H1 (cell line): ENCODE results near the gene PLXDC2. TPM values are rescaled to one million over a fixed set of nuclear protein-coding genes. Genes with fewer than 3 reads are reported as not detected.

Experiments used
- CTCF ChIA-PET: fragments of 300-600 bp; sonication (Branson Sonifier 250); formaldehyde crosslinking; loops from one replicate; lab custom pipeline; 2021; ENCODE audit not compliant: partially characterized antibody; lab: Charles Lee
- POLR2A ChIA-PET: fragments of 300-600 bp; sonication (Branson Sonifier 250); formaldehyde crosslinking; loops from one replicate; lab custom pipeline; 2021; ENCODE audit warnings: inconsistent platforms; ENCODE audit not compliant: partially characterized antibody; lab: Charles Lee
- DNase-seq, 2 experiments: peaks; one replicate each; pipeline versions ENCODE4 v3.0.0 to v3.0.0-alpha.2; 2010 to 2022; ENCODE audit warnings: low spot score in 2 of 2, low read depth in 1 of 2, mixed read lengths in 1 of 2
- FAIRE-seq: peaks from 2 replicates; lab custom pipeline; 2011; peaks lifted over from hg19 to GRCh38; lab: Jason Lieb, UNC
- H2AFZ ChIP-seq: 2 replicates; pipeline ENCODE4 v1.8.1; 2012; ENCODE audit warnings: low read length, inconsistent platforms
- H2AK5ac ChIP-seq: 2 replicates; pipeline ENCODE4 v1.6.1; 2013; ENCODE audit warnings: low read depth, low read length
- H2BK120ac ChIP-seq: replicated peaks from 2 replicates; pipeline ENCODE3; 2013; ENCODE audit warnings: low read depth, low read length, inconsistent platforms
- H2BK12ac ChIP-seq: 2 replicates; pipeline ENCODE4 v1.6.1; 2013; ENCODE audit warnings: low read depth, low read length
- H2BK15ac ChIP-seq: 2 replicates; pipeline ENCODE4 v1.6.1; 2013; ENCODE audit warnings: low read length
- H2BK20ac ChIP-seq: 2 replicates; pipeline ENCODE4 v1.6.1; 2013; ENCODE audit warnings: low read length
- H2BK5ac ChIP-seq: 2 replicates; pipeline ENCODE4 v1.6.1; 2013; ENCODE audit warnings: low read depth, low read length
- H3K14ac ChIP-seq: 2 replicates; pipeline ENCODE4 v1.6.1; 2013; ENCODE audit warnings: inconsistent platforms; ENCODE audit not compliant: insufficient read length
- H3K18ac ChIP-seq: 2 replicates; pipeline ENCODE4 v1.6.1; 2013; ENCODE audit warnings: low read length; ENCODE audit errors: extremely low read depth
- H3K23ac ChIP-seq: 2 replicates; pipeline ENCODE4 v1.6.1; 2013; ENCODE audit warnings: inconsistent platforms; ENCODE audit not compliant: insufficient read length
- H3K23me2 ChIP-seq: 2 replicates; pipeline ENCODE4 v1.6.1; 2013; ENCODE audit warnings: low read depth, low read length
- H3K27ac ChIP-seq: 2 replicates; pipeline ENCODE4 v1.6.1; 2011; ENCODE audit warnings: low read depth, low read length, inconsistent platforms
- H3K27me3 ChIP-seq, 4 experiments: replicated peaks in 1 of 4; 1 replicate in 1 of 4; 2 replicates in 3 of 4; pipeline versions ENCODE4 v1.6.1 to v1.8.1; 2011 to 2013; ENCODE audit warnings: low read length in 3 of 4, mild to moderate bottlenecking in 3 of 4, inconsistent platforms in 2 of 4, mixed read lengths in 2 of 4, moderate library complexity in 1 of 4; ENCODE audit not compliant: control insufficient read depth in 3 of 4, insufficient read depth in 3 of 4; ENCODE audit errors: extremely low read depth in 1 of 4
- H3K36me3 ChIP-seq, 4 experiments: 2 replicates each; pipeline versions ENCODE4 v1.6.1 to v1.8.1; 2011 to 2013; ENCODE audit warnings: mild to moderate bottlenecking in 4 of 4, low read length in 3 of 4, moderate library complexity in 2 of 4, control low read depth in 1 of 4, inconsistent platforms in 1 of 4; ENCODE audit not compliant: insufficient read depth in 4 of 4, control insufficient read depth in 2 of 4
- H3K4ac ChIP-seq: replicated peaks from 2 replicates; pipeline ENCODE3; 2013; ENCODE audit warnings: low read length, low read depth, mixed read lengths, inconsistent platforms; ENCODE audit not compliant: insufficient read length
- H3K4me1 ChIP-seq, 4 experiments: replicated peaks in 1 of 4; 1 replicate in 1 of 4; 2 replicates in 3 of 4; pipeline versions ENCODE4 v1.6.1 to v1.8.1; 2011 to 2013; ENCODE audit warnings: low read length in 3 of 4, inconsistent platforms in 2 of 4, mixed read lengths in 1 of 4; ENCODE audit not compliant: insufficient read depth in 4 of 4, control insufficient read depth in 3 of 4
- H3K4me2 ChIP-seq, 2 experiments: 2 replicates each; pipeline versions ENCODE4 v1.6.1 to v1.8.1; 2011 to 2013; ENCODE audit warnings: low read depth in 2 of 2, low read length in 2 of 2, control low read depth in 1 of 2, inconsistent platforms in 1 of 2, mild to moderate bottlenecking in 1 of 2; ENCODE audit not compliant: insufficient read depth in 1 of 2
- H3K4me3 ChIP-seq, 4 experiments: fragments of 200-600, 300-600 bp in 1 of 4; sonication (generic), shearing (Covaris generic), sonication (Bioruptor Twin) in 1 of 4; 2 replicates each; pipeline versions ENCODE4 v1.5.1 to v1.8.1; 2011 to 2016; ENCODE audit warnings: low read length in 4 of 4, low read depth in 3 of 4, control low read depth in 2 of 4, inconsistent platforms in 2 of 4, mild to moderate bottlenecking in 2 of 4, mixed read lengths in 1 of 4, moderate library complexity in 1 of 4; ENCODE audit not compliant: insufficient read depth in 2 of 4; ENCODE audit errors: extremely low read depth in 1 of 4
- H3K56ac ChIP-seq: replicated peaks from 2 replicates; pipeline ENCODE3; 2013; ENCODE audit warnings: low read depth, mild to moderate bottlenecking, mixed read lengths, low read length, inconsistent platforms; ENCODE audit not compliant: insufficient read length
- H3K79me1 ChIP-seq: 2 replicates; pipeline ENCODE4 v1.6.1; 2013; ENCODE audit warnings: low read depth, low read length, control low read depth
- H3K79me2 ChIP-seq, 2 experiments: 2 replicates each; pipeline versions ENCODE4 v1.6.1 to v1.8.1; 2012 to 2013; ENCODE audit warnings: low read length in 2 of 2, mild to moderate bottlenecking in 2 of 2, inconsistent platforms in 1 of 2; ENCODE audit not compliant: insufficient read depth in 2 of 2, control insufficient read depth in 1 of 2
- H3K9ac ChIP-seq, 4 experiments: replicated peaks in 1 of 4; 1 replicate in 1 of 4; 2 replicates in 3 of 4; pipeline versions ENCODE4 v1.6.1 to v1.8.1; 2011 to 2013; ENCODE audit warnings: low read depth in 3 of 4, low read length in 3 of 4, control low read depth in 2 of 4, mild to moderate bottlenecking in 2 of 4, moderate library complexity in 2 of 4, inconsistent platforms in 1 of 4; ENCODE audit errors: extremely low read depth in 1 of 4
- H3K9me3 ChIP-seq, 2 experiments: 2 replicates each; pipeline versions ENCODE4 v1.6.1 to v1.8.1; 2012 to 2013; ENCODE audit warnings: mild to moderate bottlenecking in 2 of 2, moderate library complexity in 2 of 2, control low read depth in 1 of 2, inconsistent platforms in 1 of 2, low read depth in 1 of 2, low read length in 1 of 2, mixed read lengths in 1 of 2; ENCODE audit not compliant: insufficient read depth in 2 of 2
- H4K20me1 ChIP-seq, 2 experiments: replicated peaks in 1 of 2; 2 replicates each; pipeline versions ENCODE3 to v1.8.1; 2011 to 2013; ENCODE audit warnings: inconsistent platforms in 2 of 2, low read length in 2 of 2, mild to moderate bottlenecking in 1 of 2; ENCODE audit not compliant: insufficient read depth in 2 of 2, control insufficient read depth in 1 of 2
- H4K5ac ChIP-seq: 2 replicates; pipeline ENCODE4 v1.6.1; 2013; ENCODE audit warnings: low read length, low read depth, mixed read lengths, inconsistent platforms; ENCODE audit not compliant: insufficient read length
- H4K8ac ChIP-seq: 2 replicates; pipeline ENCODE4 v1.8.0; 2013; ENCODE audit warnings: mild to moderate bottlenecking, moderate library complexity, low read length, inconsistent platforms; ENCODE audit not compliant: insufficient read depth; ENCODE audit errors: extremely low read depth
- H4K91ac ChIP-seq: replicated peaks from 2 replicates; pipeline ENCODE3; 2013; ENCODE audit warnings: low read length, mixed read lengths, inconsistent platforms; ENCODE audit not compliant: insufficient read length
- HDAC6 ChIP-seq: IDR thresholded peaks from one replicate; pipeline ENCODE4 v1.7.1; 2012; ENCODE audit warnings: low read depth, mild to moderate bottlenecking, inconsistent platforms, low read length, moderate library complexity
- KDM5A ChIP-seq: fragments of 200-600 bp; IDR thresholded peaks from 2 replicates; pipeline ENCODE4 v1.7.1; 2012; ENCODE audit warnings: mild to moderate bottlenecking, low read length, inconsistent platforms, mixed read lengths
- SRF ChIP-seq: IDR thresholded peaks from 2 replicates; pipeline ENCODE4 v1.6.1; 2011; ENCODE audit warnings: mild to moderate bottlenecking, low read depth, low read length, moderate library complexity
- SUZ12 ChIP-seq: fragments of 200-600 bp; sonication (generic); IDR thresholded peaks from 2 replicates; pipeline ENCODE4 v1.6.1; 2012; ENCODE audit warnings: mild to moderate bottlenecking, inconsistent platforms, low read length, moderate library complexity, mixed read lengths
- TBP ChIP-seq: IDR thresholded peaks from 2 replicates; pipeline ENCODE4 v1.6.1; 2011; ENCODE audit warnings: low read depth, low read length, improper control_type of control experiment
- polyA plus RNA-seq, 7 experiments: library from polyadenylated mRNA; depleted of rRNA in 3 of 7; stranded (reverse) in 5 of 7; unstranded in 2 of 7; fragments of >200 nt in 5 of 7; fragments of 200-250 nt in 2 of 7; gene quantifications; 1 replicate in 5 of 7; 2 replicates in 1 of 7; 4 replicates in 1 of 7; pipeline versions ENCODE4 v1.2.1 to v1.2.3, GENCODE V29; 2011 to 2013; ENCODE audit warnings: missing spikeins in 2 of 7, mixed read lengths in 2 of 7
- total RNA-seq: library from RNA; stranded (reverse); fragmentation: NEBNext Ultra II Directional; extraction: Animal tissue kit (Norgen Biotek cat#: 25700); gene quantifications from 2 replicates; pipeline ENCODE4 v1.2.1, GENCODE V29; 2021

The PLXDC2 gene
- total and polyA plus RNA-seq, 2 of the 8 experiments (the other 6 are each of a cell fraction or from before 2014, with no cell fraction given) = 23.0 to 40.5 TPM

- no peaks in the 10 kb centered on the region for H4K20me1 ChIP-seq
- no peak overlapping the region for H2BK15ac ChIP-seq
- ChIA-PET POLR2A (no interaction called here), CTCF (no interaction called here)
- no peaks in the 10 kb centered on the region for H3K9me3 ChIP-seq
- no peak overlapping the region for H3K23ac ChIP-seq
- H2BK12ac ChIP-seq = no peak overlapping the region
- H4K5ac ChIP-seq = no peak overlapping the region
- no peaks in the 10 kb centered on the region for H3K79me1 ChIP-seq
- H2BK5ac ChIP-seq = no peak overlapping the region
- no peak overlapping the region for H2AK5ac ChIP-seq
- H3K23me2 ChIP-seq = no peaks in the 10 kb centered on the region
- no peaks in the 10 kb centered on the region for H3K27me3 ChIP-seq
- no peak overlapping the region for H3K18ac ChIP-seq
- no peak overlapping the region for H2BK20ac ChIP-seq
- no peak overlapping the region for H2BK120ac ChIP-seq
- no peak overlapping the region for H3K56ac ChIP-seq
- FAIRE-seq (no peak), DNase-seq (no peak)
- no peaks in the 10 kb centered on the region for H3K4me1 ChIP-seq
- H4K8ac ChIP-seq = no peak overlapping the region
- no peak overlapping the region; a peak in 1 of 7 replicates for H3K9ac ChIP-seq
- no peak overlapping the region for H3K4me2 ChIP-seq
- H2AFZ ChIP-seq = no peak overlapping the region
- no peaks in the 10 kb centered on the region for H3K79me2 ChIP-seq
- no peak overlapping the region for H3K4ac ChIP-seq
- H3K27ac ChIP-seq = no peak overlapping the region
- no peaks in the 10 kb centered on the region for H3K36me3 ChIP-seq
- no peak overlapping the region for H3K14ac ChIP-seq
- H4K91ac ChIP-seq = no peak overlapping the region
- no peak overlapping the region for H3K4me3 ChIP-seq
- no peak for TF ChIP-seq SUZ12
- no peak for TF ChIP-seq TBP
- no peak for TF ChIP-seq KDM5A
- no peak for TF ChIP-seq HDAC6
- no peak for TF ChIP-seq SRF
Observed at GRCh38 chr10:20228729-20229128, 412.5 kb downstream of the PLXDC2 start.
